Karpas-422 (cell line): ENCODE measurements around the gene PCDHB10. TPM values are rescaled to one million over a fixed set of nuclear protein-coding genes. Genes with fewer than 3 reads are reported as not detected.

Source experiments
- total RNA-seq: library from RNA; depleted of rRNA; stranded (reverse); fragments of >200 nt; shearing (Covaris generic); gene quantifications from 2 replicates; pipeline ENCODE4 v1.2.3, GENCODE V29; 2014; ENCODE audit warnings: low replicate concordance; rRNA removed

PCDHB10 gene
- total RNA-seq, 1 experiment from 2014 or later, result 0.11 TPM

Other genes starting within 250 kb of the PCDHB10 start
- gene PCDHAC2, start 225.9 kb upstream of the PCDHB10 start, total RNA-seq, result not detected in 2 replicates
- gene PCDHB1, start 141.0 kb upstream of the PCDHB10 start, total RNA-seq, result not detected in 2 replicates
- gene PCDHB2, start 97.7 kb upstream of the PCDHB10 start, total RNA-seq, result not detected in 2 replicates
- gene PCDHB3, start 91.9 kb upstream of the PCDHB10 start, total RNA-seq, result not detected in 2 replicates
- gene PCDHB4, start 70.5 kb upstream of the PCDHB10 start, total RNA-seq, result not detected in 2 replicates
- not detected in 2 replicates for gene PCDHB5, start 57.1 kb upstream of the PCDHB10 start, total RNA-seq
- gene PCDHB6, start 42.3 kb upstream of the PCDHB10 start, total RNA-seq, result not detected in 2 replicates
- not detected in 2 replicates for gene PCDHB7, start 19.7 kb upstream of the PCDHB10 start, total RNA-seq
- gene PCDHB8, start 14.6 kb upstream of the PCDHB10 start, total RNA-seq, result not detected in 2 replicates
- gene PCDHB16, start 10.0 kb upstream of the PCDHB10 start, total RNA-seq, result 0.04 and 0.54 TPM in 2 replicates
- 0.11 and 0.29 TPM in 2 replicates for gene PCDHB9, start 5.2 kb upstream of the PCDHB10 start, total RNA-seq
- gene PCDHB11, start 7.3 kb downstream of the PCDHB10 start, total RNA-seq, result not detected in 2 replicates
- gene PCDHB12, start 16.4 kb downstream of the PCDHB10 start, total RNA-seq, result not detected in 2 replicates
- gene PCDHB13, start 21.6 kb downstream of the PCDHB10 start, total RNA-seq, result 0.19 and 0.69 TPM in 2 replicates
- 0.48 and 0.90 TPM in 2 replicates for gene PCDHB14, start 31.0 kb downstream of the PCDHB10 start, total RNA-seq
- gene PCDHB15, start 53.0 kb downstream of the PCDHB10 start, total RNA-seq, result 0.25 TPM in 1 of 2 replicates, not detected in the other
- gene SLC25A2, start 111.7 kb downstream of the PCDHB10 start, total RNA-seq, result 0.65 and 0.82 TPM in 2 replicates
- 70.0 and 85.9 TPM in 2 replicates for gene TAF7, start 128.4 kb downstream of the PCDHB10 start, total RNA-seq
- gene PCDHGA1, start 138.2 kb downstream of the PCDHB10 start, total RNA-seq, result 0.48 and 1.2 TPM in 2 replicates
- gene PCDHGA2, start 146.4 kb downstream of the PCDHB10 start, total RNA-seq, result 0.04 TPM in 1 of 2 replicates, not detected in the other
- gene PCDHGA3, start 151.5 kb downstream of the PCDHB10 start, total RNA-seq, result not detected in 2 replicates
- gene PCDHGB1, start 157.7 kb downstream of the PCDHB10 start, total RNA-seq, result 14.0 and 15.3 TPM in 2 replicates
- 11.1 and 13.5 TPM in 2 replicates for gene PCDHGA4, start 162.7 kb downstream of the PCDHB10 start, total RNA-seq
- gene PCDHGB2, start 167.6 kb downstream of the PCDHB10 start, total RNA-seq, result 9.8 and 11.5 TPM in 2 replicates
- gene PCDHGA5, start 171.8 kb downstream of the PCDHB10 start, total RNA-seq, result 8.8 and 9.7 TPM in 2 replicates
- gene PCDHGB3, start 177.9 kb downstream of the PCDHB10 start, total RNA-seq, result 19.5 and 22.7 TPM in 2 replicates
- 10.9 and 14.5 TPM in 2 replicates for gene PCDHGA6, start 181.5 kb downstream of the PCDHB10 start, total RNA-seq
- gene PCDHGA7, start 190.4 kb downstream of the PCDHB10 start, total RNA-seq, result 8.4 and 11.5 TPM in 2 replicates
- 6.3 and 10.0 TPM in 2 replicates for gene PCDHGB4, start 195.3 kb downstream of the PCDHB10 start, total RNA-seq
- 8.8 and 9.6 TPM in 2 replicates for gene PCDHGA8, start 200.3 kb downstream of the PCDHB10 start, total RNA-seq
- 17.0 and 26.4 TPM in 2 replicates for gene PCDHGB5, start 205.6 kb downstream of the PCDHB10 start, total RNA-seq
- 13.0 and 15.7 TPM in 2 replicates for gene PCDHGA9, start 210.4 kb downstream of the PCDHB10 start, total RNA-seq
- 5.5 and 8.8 TPM in 2 replicates for gene PCDHGB6, start 215.7 kb downstream of the PCDHB10 start, total RNA-seq
- 8.5 and 11.2 TPM in 2 replicates for gene PCDHGA10, start 220.6 kb downstream of the PCDHB10 start, total RNA-seq
- 6.3 and 10.4 TPM in 2 replicates for gene PCDHGB7, start 225.3 kb downstream of the PCDHB10 start, total RNA-seq
- 9.3 and 10.4 TPM in 2 replicates for gene PCDHGA11, start 228.7 kb downstream of the PCDHB10 start, total RNA-seq
- gene PCDHGA12, start 238.2 kb downstream of the PCDHB10 start, total RNA-seq, result 6.6 and 7.8 TPM in 2 replicates